Right renal cortex interstitium (tissue), 3 donors: ENCODE data around the gene SESN1. TPM values are rescaled to one million over a fixed set of nuclear protein-coding genes. Genes with fewer than 3 reads are reported as not detected.

Source experiments
- DNase-seq, 3 donors: peaks; one replicate each; pipeline ENCODE4 v3.0.0-alpha.2; 2013; ENCODE audit warnings: low read depth in 3 of 3, low spot score in 2 of 3
- polyA plus RNA-seq, 3 donors: library from polyadenylated mRNA; unstranded; fragments of 120-200 nt; gene quantifications; one replicate each; pipeline ENCODE4 v1.2.1, GENCODE V29; 2013; ENCODE audit not compliant: insufficient read length in 3 of 3

Gene SESN1
- polyA plus RNA-seq, 3 donors = 22.9 to 26.5 (median 26.2) TPM

DNA sequence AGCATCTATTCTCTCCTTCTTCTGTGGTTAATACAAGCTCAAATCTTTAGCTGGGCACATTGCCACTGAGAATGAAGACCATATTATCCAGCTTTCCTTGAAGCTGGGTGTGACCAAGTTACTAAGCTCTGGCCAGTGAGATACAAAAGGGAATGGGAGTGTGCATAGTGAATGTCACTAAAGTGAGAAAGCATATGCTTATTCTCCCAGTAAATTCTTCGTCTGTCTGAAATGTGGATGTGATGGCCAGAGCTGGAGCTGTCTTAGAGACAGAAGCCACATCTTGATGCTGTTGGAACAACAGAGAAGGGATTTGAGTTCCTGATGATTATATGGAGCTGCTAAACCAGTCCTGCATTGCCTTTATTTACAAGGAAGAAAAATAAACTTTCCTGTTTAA is 60.1 kb downstream of the SESN1 start:
- no peak for DNase-seq

DNA sequence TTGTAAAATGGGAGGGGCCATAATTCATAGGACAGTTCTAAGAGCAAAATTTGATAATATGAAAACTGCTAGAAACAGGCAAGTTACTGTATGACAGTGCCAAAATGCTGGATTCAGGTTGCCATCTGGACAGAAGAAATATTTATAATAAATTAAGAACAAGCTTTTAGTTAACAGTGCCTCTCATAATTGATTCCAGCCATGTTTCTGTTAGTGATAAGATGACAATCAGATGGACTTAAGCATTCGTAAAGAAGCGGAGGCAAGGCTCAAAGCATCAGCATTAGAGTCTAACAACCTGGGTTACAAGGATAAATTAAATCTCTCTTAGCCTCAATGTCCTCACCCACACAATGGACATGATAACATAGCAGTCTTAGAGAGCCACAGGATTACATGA is 61.0 kb downstream of the SESN1 start:
- DNase-seq = no peak

- no peak for DNase-seq
Measured at GRCh38 chr6:109031416-109031815, 63.2 kb downstream of the SESN1 start.

GRCh38 chr6:109029313-109029712 is 65.3 kb downstream of the SESN1 start:
- DNase-seq = no peak

DNA sequence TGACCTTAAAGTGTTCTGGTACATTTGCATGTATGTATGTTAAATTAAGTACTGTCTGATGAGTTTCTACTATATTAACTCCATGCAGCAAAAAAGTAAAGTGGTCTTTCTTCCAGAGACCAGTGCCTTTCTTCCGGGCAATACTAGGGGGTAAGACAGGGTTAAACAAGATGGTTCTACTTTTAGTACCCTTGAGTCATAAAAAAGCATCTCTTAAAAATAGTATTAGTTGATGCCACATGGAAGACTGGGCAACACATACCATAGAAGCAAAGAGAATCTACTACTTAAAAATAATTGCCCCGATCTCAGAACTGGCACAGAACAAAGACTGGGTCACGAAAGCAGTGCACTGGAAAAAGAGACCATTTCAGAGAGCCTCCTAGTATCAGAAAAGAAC is 66.2 kb downstream of the SESN1 start:
- DNase-seq = no peak

GRCh38 chr6:109027964-109028363 is 66.7 kb downstream of the SESN1 start:
- DNase-seq = no peak

DNA sequence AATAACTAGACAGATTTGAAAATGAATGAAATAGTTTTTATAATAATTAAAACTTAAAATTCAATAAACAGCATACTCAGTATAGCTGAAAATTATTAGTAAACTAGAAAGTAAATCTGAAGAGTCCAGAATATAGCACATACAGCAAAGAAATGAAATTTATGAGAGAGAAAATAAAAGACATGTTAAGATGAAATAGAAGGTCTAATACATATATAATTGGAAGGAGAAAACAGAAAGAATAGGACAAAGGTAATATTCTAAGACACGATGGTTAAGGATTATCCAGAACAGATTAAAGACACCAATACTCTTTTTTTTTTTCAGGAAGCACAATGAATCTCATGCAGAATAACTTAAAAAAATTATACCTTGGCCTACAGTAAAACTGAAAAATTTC is 69.0 kb downstream of the SESN1 start:
- DNase-seq = no peak

GRCh38 chr6:109024784-109025183 is 69.9 kb downstream of the SESN1 start:
- no peak for DNase-seq

- DNase-seq = no peak
Measured at GRCh38 chr6:109024368-109024767, 70.3 kb downstream of the SESN1 start.

DNA sequence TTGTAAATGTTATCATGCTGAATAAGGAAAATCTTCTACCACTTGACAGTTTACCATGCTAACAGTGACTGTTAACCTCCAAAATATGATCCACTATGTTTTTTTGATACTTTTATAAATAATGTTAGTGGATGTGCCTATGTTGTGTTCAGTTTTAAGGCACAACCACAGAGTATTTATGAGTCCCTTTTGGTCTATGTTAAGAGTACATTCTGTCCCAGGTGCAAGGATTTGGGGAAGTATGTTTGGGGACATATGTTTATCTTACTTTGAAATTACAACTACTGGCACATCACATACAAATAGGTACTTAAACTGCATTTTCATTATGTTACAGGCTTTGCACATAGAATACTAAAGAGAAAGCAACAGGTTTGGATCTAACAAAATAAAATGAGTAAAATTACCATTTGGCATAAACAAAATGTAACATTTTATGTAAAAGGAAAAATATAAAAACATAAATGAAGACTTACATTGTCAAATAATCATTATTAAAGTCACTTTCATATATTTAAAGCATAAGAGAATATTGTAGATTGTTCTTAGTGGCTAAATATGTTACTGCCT is 71.2 kb downstream of the SESN1 start:
- no peak for DNase-seq

DNA sequence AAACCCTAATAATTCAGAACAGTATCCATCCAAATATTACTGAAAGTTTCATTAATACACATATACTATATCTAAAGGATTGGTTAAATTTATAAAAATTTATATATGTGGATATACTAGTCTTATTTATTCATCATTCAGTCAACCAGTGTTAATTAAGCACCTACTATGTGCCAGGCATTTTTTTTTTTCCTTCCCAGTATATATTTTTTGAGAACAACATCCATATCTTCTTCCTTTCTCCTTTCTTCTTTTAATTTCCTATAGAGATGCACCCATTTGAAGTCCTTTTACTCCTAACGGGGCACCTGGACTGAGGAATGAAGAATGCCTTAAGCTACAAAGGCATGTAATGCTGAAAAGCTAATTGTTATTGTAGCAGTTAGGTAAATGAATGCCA is 72.8 kb downstream of the SESN1 start:
- no peak for DNase-seq

DNA sequence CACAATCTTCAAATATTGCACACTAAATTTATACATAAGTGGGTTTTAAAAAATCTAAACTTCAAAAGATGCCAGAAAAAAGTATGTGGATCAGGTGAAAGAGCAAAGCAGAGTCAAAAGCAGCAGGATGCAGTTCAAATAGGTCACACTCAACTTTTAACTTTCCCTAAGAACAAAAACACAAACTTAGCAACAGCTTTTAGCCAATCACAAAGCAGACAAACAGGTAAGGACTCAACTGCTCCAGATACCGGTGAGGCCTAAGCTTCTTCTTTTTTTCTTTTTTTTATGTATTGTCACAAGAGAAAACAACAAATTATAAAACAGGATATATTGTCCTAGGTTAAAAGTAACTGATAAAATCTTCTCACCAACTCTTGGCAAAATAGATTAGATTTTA is 74.7 kb downstream of the SESN1 start:
- no peak for DNase-seq

GRCh38 chr6:109015176-109015575 is 79.5 kb downstream of the SESN1 start:
- no peak for DNase-seq

GRCh38 chr6:109014606-109015005 is 80.0 kb downstream of the SESN1 start:
- DNase-seq = no peak

GRCh38 chr6:109013656-109014305 is 80.9 kb downstream of the SESN1 start:
- DNase-seq = no peak

- no peak for DNase-seq
Measured at GRCh38 chr6:109010705-109011102, 83.9 kb downstream of the SESN1 start.

DNA sequence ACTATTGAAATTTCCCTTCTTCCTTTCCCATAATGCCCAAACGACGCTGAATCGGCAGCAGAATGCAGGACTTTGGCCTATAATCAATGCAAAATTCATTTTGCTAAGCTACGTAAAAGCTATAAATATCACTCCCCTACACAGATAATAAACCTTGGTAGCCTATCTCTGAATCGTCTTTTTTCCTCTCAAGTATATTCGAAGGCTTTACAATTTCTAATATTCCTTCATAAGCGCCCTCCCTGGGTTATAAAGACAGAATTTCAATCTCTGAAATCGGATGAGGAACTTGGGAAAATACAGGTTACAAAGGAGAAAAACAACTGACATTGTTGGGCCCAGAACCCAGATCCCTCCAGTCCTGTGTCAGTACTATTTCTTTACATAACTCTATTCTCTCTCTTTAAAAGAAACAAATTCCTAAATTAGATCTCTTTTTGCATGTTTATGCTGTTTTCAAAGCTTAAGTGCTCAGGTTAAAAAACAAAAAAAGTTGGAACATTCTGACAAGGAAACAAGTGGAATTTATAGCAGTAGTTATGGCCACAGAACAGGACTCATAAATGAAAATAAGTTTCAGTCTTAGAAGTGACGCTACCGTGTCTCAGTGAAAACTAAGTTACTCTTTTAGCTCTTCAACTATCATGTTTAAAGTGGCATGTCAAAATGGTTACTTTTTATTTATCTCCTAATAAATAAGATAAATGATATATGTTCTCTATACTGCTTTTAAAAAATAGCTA is 84.5 kb downstream of the SESN1 start:
- no peak for DNase-seq

GRCh38 chr6:109009236-109009961 is 85.2 kb downstream of the SESN1 start:
- DNase-seq = peak; percentile 76 to 87 (median 76)

DNA sequence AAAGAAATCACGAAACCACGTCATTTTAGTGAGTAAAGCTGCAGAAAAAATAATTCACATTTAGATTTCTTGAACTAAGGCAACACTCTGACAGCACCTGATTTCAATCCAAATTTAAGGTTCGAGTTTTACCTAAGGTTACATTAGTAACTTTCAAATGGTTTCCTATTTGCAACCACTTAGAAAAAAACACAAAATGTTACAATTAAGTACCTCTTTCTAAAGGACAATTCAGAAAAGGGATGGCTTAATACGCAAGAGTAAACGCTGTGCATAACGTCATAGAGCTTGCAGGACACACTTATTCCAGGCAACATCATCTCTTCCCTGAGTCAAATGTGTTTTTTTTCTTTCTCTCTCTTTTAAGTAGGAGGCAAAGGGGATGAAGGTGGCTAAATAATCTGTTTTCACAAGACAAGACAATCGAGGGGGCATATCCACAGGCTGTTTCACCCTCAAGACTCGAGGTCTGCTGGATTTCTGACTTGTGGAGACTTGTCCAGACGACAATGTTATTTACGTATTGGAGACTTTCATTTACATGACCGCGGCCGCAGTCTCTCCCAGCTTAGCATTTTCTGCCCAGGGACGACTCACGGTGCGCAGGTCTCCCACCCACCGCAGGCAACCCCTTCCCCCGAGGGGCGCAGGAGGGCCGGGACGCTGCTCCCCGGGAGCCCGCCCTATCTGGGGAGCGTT is 86.0 kb downstream of the SESN1 start:
- DNase-seq = peak; percentile 37 to 56 (median 51)

DNA sequence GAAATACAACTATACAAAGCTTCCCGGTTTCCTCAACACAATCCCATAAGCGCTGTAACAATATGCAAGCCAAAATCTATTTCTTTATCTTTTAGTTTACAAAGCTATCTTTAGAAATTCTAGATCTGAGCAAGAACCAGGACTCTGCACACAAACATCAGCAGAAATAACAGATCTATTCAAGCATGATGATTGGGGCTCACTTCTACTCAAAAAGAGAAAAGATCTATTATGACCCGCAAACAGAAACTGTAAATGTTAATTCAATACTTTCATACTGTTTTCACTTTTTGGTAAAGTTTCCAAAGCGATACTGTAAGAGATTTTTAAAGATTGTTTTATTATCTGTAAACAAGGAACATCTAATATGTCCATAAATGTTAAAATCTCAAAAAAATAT is 86.6 kb downstream of the SESN1 start:
- DNase-seq = no peak

GRCh38 chr6:109007521-109007920 is 87.1 kb downstream of the SESN1 start:
- no peak for DNase-seq
